Astrocyte (in vitro differentiated cells and primary cell): Measurements from ENCODE around the gene RASSF5.

Experiments
- CTCF ChIP-seq: IDR thresholded peaks from 2 replicates; pipeline ENCODE4 v1.5.1; 2011; ENCODE audit warnings: low read depth, mild to moderate bottlenecking, inconsistent platforms, low read length, moderate library complexity; ENCODE audit not compliant: insufficient read depth
- EZH2 ChIP-seq: IDR thresholded peaks from 2 replicates; pipeline ENCODE4 v1.6.1; 2012; ENCODE audit warnings: mild to moderate bottlenecking, low read length, inconsistent platforms; ENCODE audit not compliant: insufficient read depth

GRCh38 chr1:206554211-206554610 lies 46.9 kb downstream of the RASSF5 start:
- TF ChIP-seq CTCF (no peak), EZH2 (no peak)
